HG03521 (cell line): ENCODE results near the gene CCR2.
"Not testable (repeated sequence)": the region's sequence is repeated elsewhere in the genome, so short reads cannot be mapped to it uniquely, and the experiment has no call there.

Experiments
- ATAC-seq: cut with Tn5 transposase; IDR thresholded peaks from one replicate; pipeline ENCODE4 v1.9.1; 2021; ENCODE audit warnings: mild to moderate bottlenecking, moderate library complexity; ENCODE audit not compliant: unreplicated experiment

CCR2 gene

DNA sequence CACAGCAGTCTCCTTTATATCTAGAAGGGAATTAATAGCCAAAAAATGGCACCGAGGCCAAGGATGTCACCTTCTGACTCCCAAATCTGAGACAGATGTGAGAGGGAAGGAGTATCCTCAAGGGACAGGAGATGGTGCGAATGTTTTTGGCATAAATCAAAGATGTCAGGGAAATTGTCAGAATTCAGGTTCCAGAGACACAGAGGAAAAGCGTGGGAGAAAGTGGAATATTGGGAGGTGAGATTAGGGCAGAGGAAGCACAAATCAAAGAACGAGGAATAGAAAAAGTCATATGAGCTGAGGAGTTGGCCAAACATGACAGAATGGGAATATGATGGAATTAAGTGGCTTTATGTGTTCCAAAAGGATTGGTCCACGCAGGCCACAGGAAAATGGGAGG lies 46.9 kb downstream of the CCR2 start:
- no peak for ATAC-seq

DNA sequence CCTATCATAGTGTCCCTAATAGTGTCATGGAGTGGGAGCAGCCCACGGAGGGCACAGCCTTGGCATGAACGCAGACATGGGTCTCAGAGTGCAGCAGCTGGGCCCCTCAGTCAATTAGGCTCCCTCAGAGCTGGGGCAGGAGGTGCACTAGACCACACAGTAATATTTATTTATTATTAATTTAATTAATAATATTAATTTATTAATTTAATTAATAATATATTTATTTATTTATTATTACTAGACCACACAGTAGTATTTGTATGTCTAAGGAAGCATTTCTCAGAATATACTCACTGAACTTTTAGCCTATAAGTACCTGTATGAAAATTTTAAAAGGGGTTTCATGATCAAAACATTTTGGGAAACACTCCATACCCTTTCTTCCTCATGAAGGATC lies 47.7 kb downstream of the CCR2 start:
- no peak for ATAC-seq

DNA sequence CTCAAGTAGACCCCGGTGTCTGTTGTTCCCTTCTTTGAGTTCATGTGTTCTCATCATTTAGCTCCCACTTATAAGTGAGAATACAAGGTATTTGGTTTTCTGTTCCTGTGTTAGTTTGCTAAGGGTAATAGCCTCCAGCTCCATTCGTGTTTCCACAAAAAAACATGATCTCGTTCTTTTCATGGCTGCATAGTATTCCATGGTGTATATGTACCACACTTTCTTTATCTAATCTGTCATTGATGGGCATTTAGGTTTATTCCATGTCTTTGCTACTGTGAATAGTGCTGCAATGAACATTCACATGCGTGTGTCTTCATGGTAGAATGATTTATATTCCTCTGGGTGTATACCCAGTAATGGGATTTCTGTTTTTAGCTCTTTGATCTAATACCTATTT lies 49.0 kb downstream of the CCR2 start:
- ATAC-seq, result not testable (repeated sequence)

DNA sequence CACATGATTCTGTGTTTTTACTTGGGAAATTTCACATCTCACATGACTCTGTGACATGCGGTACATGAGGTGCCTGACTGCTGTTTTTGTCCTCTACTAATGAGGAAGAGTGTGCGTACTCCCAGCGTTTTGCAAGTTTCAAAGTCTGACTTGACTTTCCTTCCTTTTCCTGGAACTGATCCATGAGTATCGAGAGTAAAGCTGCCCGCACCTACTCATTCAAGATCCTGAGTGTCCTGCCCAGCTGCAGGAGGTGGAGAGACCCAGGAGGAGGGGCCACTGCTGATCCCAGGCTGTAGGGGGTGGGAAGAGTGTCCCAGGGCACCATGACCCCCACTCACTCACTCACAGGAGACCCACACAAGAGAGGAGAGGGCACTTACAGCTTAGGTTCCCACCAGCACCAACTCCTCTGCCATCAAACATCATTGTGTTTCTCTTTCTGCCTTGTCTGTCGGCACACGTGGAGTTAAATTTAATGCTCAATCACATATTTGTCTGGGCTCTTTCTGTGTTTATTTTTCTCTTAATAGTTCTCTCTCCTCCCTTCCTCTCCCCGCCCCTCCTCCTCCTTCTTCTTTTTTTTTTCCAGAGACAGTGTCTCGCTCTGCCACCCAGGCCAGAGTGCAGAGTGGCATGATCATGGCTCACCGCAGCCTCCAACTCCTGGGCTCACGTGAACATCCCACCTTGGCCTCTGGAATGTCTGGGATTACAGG lies 51.5 kb downstream of the CCR2 start:
- no peak for ATAC-seq

DNA sequence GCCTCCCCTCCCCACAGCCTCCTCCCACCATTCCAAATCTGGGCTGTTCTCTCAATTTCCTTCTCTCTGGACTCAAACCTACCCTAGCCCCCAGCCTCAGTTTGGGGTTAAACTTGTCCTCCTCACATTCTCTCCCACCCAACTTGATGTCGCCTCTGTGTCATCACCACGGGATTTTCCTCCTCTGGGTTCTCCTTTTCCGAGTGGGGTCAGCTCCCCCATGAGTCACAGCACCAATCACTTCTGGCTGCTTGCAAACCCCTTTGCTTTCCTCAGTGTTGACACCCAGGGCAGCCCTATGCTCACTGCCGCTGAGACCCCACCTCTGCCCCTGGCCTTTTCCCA lies 52.5 kb downstream of the CCR2 start:
- ATAC-seq, result no peak

DNA sequence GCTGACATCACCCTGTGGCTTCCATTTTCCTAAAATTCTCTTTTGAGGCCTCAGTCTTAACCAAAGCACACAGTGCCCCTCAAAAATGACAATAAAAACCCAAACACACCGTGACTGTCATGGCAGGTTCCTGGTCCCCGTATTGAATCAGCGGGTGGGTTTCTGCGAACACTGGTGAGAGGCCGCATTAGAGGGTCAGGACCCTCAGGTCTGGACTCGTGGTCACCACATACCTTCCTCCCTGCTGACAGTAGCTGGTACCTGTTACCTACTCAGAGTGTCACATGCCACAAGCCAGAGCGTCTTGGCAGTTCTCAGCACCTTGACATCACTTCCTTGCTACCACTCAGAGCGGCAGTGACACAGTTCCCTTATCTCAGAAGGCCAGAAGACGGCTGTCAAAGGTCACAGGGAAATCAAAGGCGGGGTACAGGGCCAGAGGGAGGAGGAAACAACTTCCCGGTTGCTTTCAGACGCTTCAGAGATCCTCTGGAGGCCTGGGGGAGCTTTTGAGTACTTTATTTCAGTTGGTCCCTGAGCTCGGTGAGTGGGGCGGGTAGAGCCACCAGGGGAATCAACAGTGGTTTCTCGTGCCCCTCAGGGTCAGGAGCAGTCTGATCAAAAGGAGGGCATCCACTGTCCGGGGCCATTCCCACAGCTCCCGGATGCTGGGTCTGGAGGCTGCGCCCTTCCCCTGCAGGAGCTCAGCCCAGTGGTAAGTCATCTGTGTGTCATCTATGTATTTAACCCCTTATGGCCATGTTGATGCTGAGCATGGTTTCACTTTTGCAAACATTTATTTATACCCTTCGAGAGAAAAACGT lies 53.1 kb downstream of the CCR2 start, which contains the start of the genes CCR5AS and CCRL2:
Gene CCR5AS, minus strand, starts transcription at position 279 of the 824 bp plus-strand sequence.
Gene CCRL2, plus strand, starts transcription at position 472 of the 824 bp plus-strand sequence. CDS start 821 bp downstream, outside the sequence.
- ATAC-seq, result no peak

DNA sequence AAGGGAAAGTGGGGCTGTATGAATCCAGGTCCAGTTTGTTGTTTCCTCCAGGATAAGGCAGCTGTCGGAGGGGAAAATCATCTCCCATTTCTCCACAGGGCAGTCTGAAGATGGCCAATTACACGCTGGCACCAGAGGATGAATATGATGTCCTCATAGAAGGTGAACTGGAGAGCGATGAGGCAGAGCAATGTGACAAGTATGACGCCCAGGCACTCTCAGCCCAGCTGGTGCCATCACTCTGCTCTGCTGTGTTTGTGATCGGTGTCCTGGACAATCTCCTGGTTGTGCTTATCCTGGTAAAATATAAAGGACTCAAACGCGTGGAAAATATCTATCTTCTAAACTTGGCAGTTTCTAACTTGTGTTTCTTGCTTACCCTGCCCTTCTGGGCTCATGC lies 54.1 kb downstream of the CCR2 start:
- ATAC-seq, result no peak

DNA sequence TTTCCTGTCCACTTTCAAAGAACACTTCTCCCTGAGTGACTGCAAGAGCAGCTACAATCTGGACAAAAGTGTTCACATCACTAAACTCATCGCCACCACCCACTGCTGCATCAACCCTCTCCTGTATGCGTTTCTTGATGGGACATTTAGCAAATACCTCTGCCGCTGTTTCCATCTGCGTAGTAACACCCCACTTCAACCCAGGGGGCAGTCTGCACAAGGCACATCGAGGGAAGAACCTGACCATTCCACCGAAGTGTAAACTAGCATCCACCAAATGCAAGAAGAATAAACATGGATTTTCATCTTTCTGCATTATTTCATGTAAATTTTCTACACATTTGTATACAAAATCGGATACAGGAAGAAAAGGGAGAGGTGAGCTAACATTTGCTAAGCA lies 54.9 kb downstream of the CCR2 start:
- ATAC-seq, result no peak

DNA sequence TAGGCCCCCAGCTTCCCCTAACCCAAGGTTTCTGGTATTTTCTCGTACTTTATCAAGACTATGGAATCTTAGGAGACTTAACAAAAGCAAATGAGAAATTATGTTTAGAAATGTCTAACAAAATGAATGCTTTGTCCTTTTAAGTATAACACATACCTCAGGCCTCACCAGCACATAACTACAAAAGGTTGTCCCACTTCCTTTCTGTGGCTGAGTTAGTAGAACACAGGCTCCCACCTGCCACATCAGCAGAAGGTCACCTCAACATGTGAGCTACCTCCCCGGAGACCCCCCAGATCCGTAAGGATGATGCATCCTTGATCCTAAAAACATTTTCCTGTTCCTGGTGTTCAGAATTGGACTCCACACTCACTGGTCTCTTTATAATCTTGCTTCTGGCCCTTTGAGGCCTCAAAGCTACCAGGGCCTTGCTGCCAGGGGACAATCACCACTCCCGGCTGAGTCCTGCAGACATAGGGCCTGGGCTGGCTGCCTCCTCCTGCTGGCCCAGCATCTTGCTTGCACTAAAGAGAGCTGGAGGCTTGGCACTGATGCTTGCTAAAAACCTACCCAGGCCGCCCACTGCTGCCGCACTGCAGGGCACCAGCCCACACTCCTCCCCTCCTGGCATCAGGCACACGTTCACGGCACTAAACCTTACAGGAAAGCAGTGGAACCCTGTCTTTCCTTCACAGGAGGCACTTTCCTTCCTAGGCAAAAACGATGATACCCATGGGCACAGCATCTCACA lies 56.0 kb downstream of the CCR2 start:
- ATAC-seq, result no peak
